Activated CD4-positive, alpha-beta T cell treated with anti-CD3 and anti-CD28 coated beads, Interleukin-2, amount 50 U/mL, for 4 hours (primary cell): Measurements from ENCODE around the gene PQBP1.

Experiments used
- DNase-seq, 2 experiments: peaks; one replicate each; pipeline ENCODE4 v3.0.0-alpha.2; 2020

Gene PQBP1

GRCh38 chrX:48902776-48903175 is 5.0 kb downstream of the PQBP1 start:
- no peak for DNase-seq

- DNase-seq = no peak
These were observed 5.6 kb downstream of the PQBP1 start for GRCh38 chrX:48903290-48903689.

- DNase-seq = no peak
These were observed 6.5 kb downstream of the PQBP1 start for GRCh38 chrX:48904180-48904579.

- no peak for DNase-seq
These were observed 6.9 kb downstream of the PQBP1 start for GRCh38 chrX:48904626-48905025.

- no peak for DNase-seq
These were observed 7.5 kb downstream of the PQBP1 start for GRCh38 chrX:48905090-48905790.

- DNase-seq = no peak
These were observed 10.9 kb downstream of the PQBP1 start for GRCh38 chrX:48908600-48908999.

GRCh38 chrX:48909703-48910294 is 12.1 kb downstream of the PQBP1 start:
- no peak for DNase-seq

- DNase-seq = no peak
These were observed 13.2 kb downstream of the PQBP1 start for GRCh38 chrX:48910926-48911411.

GRCh38 chrX:48911412-48912182 is 13.9 kb downstream of the PQBP1 start, which contains the start of gene SLC35A2:
Gene SLC35A2, minus strand, starts transcription at chrX:48911646. Its CDS starts 10 bp downstream, at chrX:48911636.
- peak; percentile 81 to 82 for DNase-seq

- no peak for DNase-seq
These were observed 16.1 kb downstream of the PQBP1 start for GRCh38 chrX:48913605-48914366.

- no peak for DNase-seq
These were observed 17.1 kb downstream of the PQBP1 start for GRCh38 chrX:48914593-48915493.

GRCh38 chrX:48917139-48918001 is 19.6 kb downstream of the PQBP1 start:
- DNase-seq = peak; percentile 78 to 81

GRCh38 chrX:48918301-48918642 is 20.5 kb downstream of the PQBP1 start:
- DNase-seq = no peak

GRCh38 chrX:48918643-48919340 is 21.1 kb downstream of the PQBP1 start, which contains the start of gene PIM2:
Gene PIM2, minus strand, starts transcription at chrX:48919024. Its CDS starts 190 bp downstream, at chrX:48918834.
- DNase-seq = peak; percentile 87 to 89

GRCh38 chrX:48919360-48919841 is 21.7 kb downstream of the PQBP1 start:
- no peak for DNase-seq

- no peak for DNase-seq
These were observed 22.4 kb downstream of the PQBP1 start for GRCh38 chrX:48919947-48920717.

GRCh38 chrX:48920718-48921104 is 23.0 kb downstream of the PQBP1 start:
- DNase-seq = no peak

- no peak for DNase-seq
These were observed 26.0 kb downstream of the PQBP1 start for GRCh38 chrX:48923771-48924170.

GRCh38 chrX:48924270-48924669 is 26.5 kb downstream of the PQBP1 start:
- DNase-seq = no peak
